ENCODE data around the gene RFX4.

Gene RFX4

GRCh38 chr12:106585105-106585520, 2.3 kb downstream of the RFX4 start:
- Histone ChIP-seq H3K27me3 (replicated peaks; ENCODE audit: insufficient read depth, low read length) (peaks cover 73% of the 10 kb centered on the region), H3K9me3 (replicated peaks; ENCODE audit: insufficient read depth, low read length) (no peaks in the 10 kb centered on the region), H3K9me2 (replicated peaks; ENCODE audit: insufficient read depth, low read length) (no peaks in the 10 kb centered on the region), H3K27ac (ENCODE audit: low read length) (no peak overlapping the region), H2AFZ (ENCODE audit: low read length) (no peak overlapping the region), H3K9ac (ENCODE audit: low read length) (no peak overlapping the region), H3K4me2 (ENCODE audit: low read depth, low read length) (no peak overlapping the region), H3K36me3 (replicated peaks; ENCODE audit: insufficient read depth, low read length) (no peaks in the 10 kb centered on the region), H3K4me1 (ENCODE audit: low read length) (no peaks in the 10 kb centered on the region), H3F3A (ENCODE audit: insufficient read depth, low read length) (no peaks in the 10 kb centered on the region), H4K20me1 (ENCODE audit: insufficient read depth, low read length) (no peaks in the 10 kb centered on the region), H3K4me3 (ENCODE audit: low read length) (no peak overlapping the region), H3K79me2 (ENCODE audit: low read length) (no peaks in the 10 kb centered on the region)
- DNase-seq: no peak
- TF ChIP-seq EZH2phosphoT487 (IDR thresholded peaks at IDR 0.05; ENCODE audit: low read length) (no peak), CTCF (IDR thresholded peaks at IDR 0.05; ENCODE audit: low read length) (no peak), EZH2 (optimal IDR thresholded peaks at IDR 0.05; ENCODE audit: low read depth, low read length) (no peak)

GRCh38 chr12:106585521-106586277, 2.9 kb downstream of the RFX4 start:
- H3K4me2 ChIP-seq (ENCODE audit: low read depth, low read length): no peak overlapping the region
- H3K9ac ChIP-seq (ENCODE audit: low read length): no peak overlapping the region
- no peaks in the 10 kb centered on the region for H3K36me3 ChIP-seq (replicated peaks; ENCODE audit: insufficient read depth, low read length)
- no peak for TF ChIP-seq CTCF (IDR thresholded peaks at IDR 0.05; ENCODE audit: low read length)
- TF ChIP-seq EZH2phosphoT487 (IDR thresholded peaks at IDR 0.05; ENCODE audit: low read length): no peak
- no peak for TF ChIP-seq EZH2 (optimal IDR thresholded peaks at IDR 0.05; ENCODE audit: low read depth, low read length)
- H3K9me2 ChIP-seq (replicated peaks; ENCODE audit: insufficient read depth, low read length): no peaks in the 10 kb centered on the region
- no peaks in the 10 kb centered on the region for H3K4me1 ChIP-seq (ENCODE audit: low read length)
- H3K79me2 ChIP-seq (ENCODE audit: low read length): no peaks in the 10 kb centered on the region
- H3K9me3 ChIP-seq (replicated peaks; ENCODE audit: insufficient read depth, low read length): no peaks in the 10 kb centered on the region
- H2AFZ ChIP-seq (ENCODE audit: low read length): no peak overlapping the region
- H3K27me3 ChIP-seq (replicated peaks; ENCODE audit: insufficient read depth, low read length): peaks cover 73% of the 10 kb centered on the region
- no peak overlapping the region for H3K4me3 ChIP-seq (ENCODE audit: low read length)
- H3K27ac ChIP-seq (ENCODE audit: low read length): no peak overlapping the region
- no peak for DNase-seq
- H3F3A ChIP-seq (ENCODE audit: insufficient read depth, low read length): no peaks in the 10 kb centered on the region
- H4K20me1 ChIP-seq (ENCODE audit: insufficient read depth, low read length): no peaks in the 10 kb centered on the region

GRCh38 chr12:106586278-106586802, 3.5 kb downstream of the RFX4 start:
- TF ChIP-seq EZH2 (optimal IDR thresholded peaks at IDR 0.05; ENCODE audit: low read depth, low read length) (no peak), EZH2phosphoT487 (IDR thresholded peaks at IDR 0.05; ENCODE audit: low read length) (no peak), CTCF (IDR thresholded peaks at IDR 0.05; ENCODE audit: low read length) (no peak)
- Histone ChIP-seq H3F3A (ENCODE audit: insufficient read depth, low read length) (no peaks in the 10 kb centered on the region), H3K9ac (ENCODE audit: low read length) (no peak overlapping the region), H2AFZ (ENCODE audit: low read length) (no peak overlapping the region), H4K20me1 (ENCODE audit: insufficient read depth, low read length) (no peaks in the 10 kb centered on the region), H3K4me3 (ENCODE audit: low read length) (no peak overlapping the region), H3K36me3 (replicated peaks; ENCODE audit: insufficient read depth, low read length) (no peaks in the 10 kb centered on the region), H3K4me2 (ENCODE audit: low read depth, low read length) (no peak overlapping the region), H3K9me2 (replicated peaks; ENCODE audit: insufficient read depth, low read length) (no peaks in the 10 kb centered on the region), H3K27me3 (replicated peaks; ENCODE audit: insufficient read depth, low read length) (peaks cover 73% of the 10 kb centered on the region), H3K27ac (ENCODE audit: low read length) (no peak overlapping the region), H3K9me3 (replicated peaks; ENCODE audit: insufficient read depth, low read length) (no peaks in the 10 kb centered on the region), H3K79me2 (ENCODE audit: low read length) (no peaks in the 10 kb centered on the region), H3K4me1 (ENCODE audit: low read length) (no peaks in the 10 kb centered on the region)
- DNase-seq: no peak

All from MM.1S (cell line).